Duodenal mucosa (tissue), 2 donors: ENCODE results near the gene HERC2.
"Not testable (repeated sequence)": the region's sequence is repeated elsewhere in the genome, so short reads cannot be mapped to it uniquely, and the experiment has no call there.

ENCODE experiments used
- H3K27ac ChIP-seq: one replicate; pipeline ENCODE4 v1.7.0; 2013; ENCODE audit warnings: low read depth, low read length
- H3K27me3 ChIP-seq, 2 donors: one replicate each; pipeline ENCODE4 v1.7.0; 2013; ENCODE audit warnings: low read length in 2 of 2, control low read depth in 1 of 2; ENCODE audit not compliant: insufficient read depth in 2 of 2, control insufficient read depth in 1 of 2
- H3K36me3 ChIP-seq, 2 donors: one replicate each; pipeline ENCODE4 v1.7.0; 2013; ENCODE audit warnings: low read length in 2 of 2, control low read depth in 1 of 2; ENCODE audit not compliant: insufficient read depth in 2 of 2, control insufficient read depth in 1 of 2
- H3K4me1 ChIP-seq, 2 donors: one replicate each; pipeline ENCODE4 v1.7.0; 2013; ENCODE audit warnings: low read length in 2 of 2, control low read depth in 1 of 2; ENCODE audit not compliant: insufficient read depth in 2 of 2, control insufficient read depth in 1 of 2
- H3K4me3 ChIP-seq, 2 donors: one replicate each; pipeline ENCODE4 v1.7.0; 2013; ENCODE audit warnings: low read length in 2 of 2, low read depth in 1 of 2
- H3K9ac ChIP-seq, 2 donors: one replicate each; pipeline ENCODE4 v1.7.0; 2013; ENCODE audit warnings: low read length in 2 of 2, low read depth in 1 of 2
- H3K9me3 ChIP-seq, 2 donors: one replicate each; pipeline ENCODE4 v1.7.0; 2013; ENCODE audit warnings: low read length in 2 of 2, control low read depth in 1 of 2; ENCODE audit not compliant: control insufficient read depth in 1 of 2

Gene HERC2

DNA sequence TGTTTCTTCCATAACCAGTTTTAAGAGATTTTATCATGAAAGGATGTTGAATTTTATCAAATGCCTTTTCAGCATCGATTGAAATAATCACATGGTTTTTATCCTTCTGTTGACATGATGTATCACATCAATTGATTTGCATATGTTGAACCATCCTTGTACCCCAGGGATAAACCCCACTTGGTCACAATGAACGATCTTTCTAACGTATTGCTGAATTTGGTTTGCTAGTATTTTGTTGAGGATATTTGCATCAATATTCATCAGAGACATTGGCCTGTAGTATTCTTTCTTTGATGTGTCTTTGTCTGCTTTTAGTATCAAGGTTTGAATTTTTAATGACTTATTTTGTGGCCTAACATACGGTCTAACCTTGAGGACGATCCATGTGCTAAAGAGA lies 13.3 kb downstream of the HERC2 start:
- not testable (repeated sequence) for H3K9ac ChIP-seq, H3K27ac ChIP-seq, H3K27me3 ChIP-seq, H3K4me3 ChIP-seq, H3K9me3 ChIP-seq, H3K4me1 ChIP-seq, H3K36me3 ChIP-seq

DNA sequence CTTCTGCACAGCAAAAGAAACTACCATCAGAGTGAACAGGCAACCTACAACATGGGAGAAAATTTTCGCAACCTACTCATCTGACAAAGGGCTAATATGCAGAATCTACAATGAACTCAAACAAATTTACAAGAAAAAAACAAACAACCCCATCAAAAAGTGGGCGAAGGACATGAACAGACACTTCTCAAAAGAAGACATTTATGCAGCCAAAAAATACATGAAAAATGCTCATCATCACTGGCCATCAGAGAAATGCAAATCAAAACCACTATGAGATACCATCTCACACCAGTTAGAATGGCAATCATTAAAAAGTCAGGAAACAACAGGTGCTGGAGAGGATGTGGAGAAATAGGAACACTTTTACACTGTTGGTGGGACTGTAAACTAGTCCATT lies 16.3 kb downstream of the HERC2 start:
- not testable (repeated sequence) for H3K9me3 ChIP-seq, H3K4me3 ChIP-seq, H3K27me3 ChIP-seq, H3K4me1 ChIP-seq, H3K36me3 ChIP-seq, H3K9ac ChIP-seq, H3K27ac ChIP-seq

DNA sequence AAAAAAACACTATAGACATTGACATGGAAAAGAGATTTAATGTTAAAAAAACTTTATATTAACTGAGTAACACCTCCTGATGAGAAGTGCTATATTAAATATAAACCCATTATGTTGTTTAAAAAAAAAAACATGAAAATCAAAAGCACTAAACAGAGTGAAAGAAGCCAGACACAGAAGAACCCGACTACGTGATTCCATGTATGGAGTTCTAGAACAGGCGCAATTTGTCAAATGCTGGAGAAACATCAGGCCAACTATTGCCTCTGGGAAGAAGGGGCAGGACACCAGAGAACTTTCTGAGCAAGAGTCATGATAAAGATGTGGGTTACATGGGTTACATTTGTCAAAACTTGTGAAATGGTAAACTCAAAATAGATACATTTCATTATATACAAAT lies 24.5 kb downstream of the HERC2 start:
- not testable (repeated sequence) for H3K9ac ChIP-seq, H3K27ac ChIP-seq, H3K36me3 ChIP-seq

DNA sequence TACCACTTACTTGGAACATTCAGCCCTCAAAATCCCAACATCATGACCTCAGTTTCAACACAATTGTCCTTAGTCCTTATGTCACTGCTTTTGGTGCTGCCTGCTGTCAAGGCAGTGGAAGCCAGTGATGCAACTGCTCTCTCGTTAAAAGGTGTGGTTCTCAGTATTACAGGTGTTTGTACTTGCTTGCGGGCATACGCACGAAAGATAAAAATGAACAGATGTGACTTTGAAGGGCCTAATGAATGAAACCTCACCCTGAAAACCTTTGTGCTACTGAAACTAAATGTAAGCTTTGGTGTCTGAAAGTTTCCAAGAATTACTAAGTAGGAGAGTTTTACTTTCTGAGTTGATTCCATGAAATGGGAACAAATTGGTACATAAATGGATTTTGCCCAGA lies 25.2 kb downstream of the HERC2 start:
- not testable (repeated sequence) for H3K4me3 ChIP-seq

More for the DNA sequence above, 24.5 kb downstream of the HERC2 start:
- not testable (repeated sequence) for H3K4me1 ChIP-seq, H3K9me3 ChIP-seq, H3K27me3 ChIP-seq, H3K4me3 ChIP-seq

DNA sequence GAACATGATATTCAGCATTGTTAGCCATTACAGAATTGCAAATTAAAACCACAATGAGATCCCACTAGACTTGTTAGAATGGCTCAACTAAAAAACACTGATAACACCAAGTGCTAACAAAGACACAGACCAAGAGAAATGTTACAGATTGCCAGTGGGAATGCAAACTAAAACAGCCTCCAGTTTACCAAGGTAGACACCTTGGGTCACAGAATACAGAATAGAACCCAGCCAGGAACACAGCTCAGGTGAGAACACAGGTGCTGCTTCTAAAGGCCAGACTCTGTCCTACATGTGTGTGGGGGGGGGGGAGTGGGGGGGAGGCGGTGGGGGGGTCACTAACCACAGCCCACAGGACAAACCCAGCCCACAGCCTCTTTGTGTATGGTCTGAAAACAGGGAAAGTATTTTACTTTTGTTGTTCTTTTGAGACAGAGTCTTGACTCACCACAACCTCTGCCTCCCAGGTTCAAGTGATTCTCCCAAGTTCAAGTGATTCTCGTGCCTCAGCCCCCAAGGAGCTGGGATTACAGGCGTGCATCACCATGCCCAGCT lies 26.9 kb downstream of the HERC2 start:
- not testable (repeated sequence) for H3K27ac ChIP-seq, H3K4me3 ChIP-seq, H3K9ac ChIP-seq, H3K9me3 ChIP-seq, H3K27me3 ChIP-seq, H3K4me1 ChIP-seq
- peaks cover 4 to 13% of the 10 kb centered on the region in 2 donors for H3K36me3 ChIP-seq

More for the DNA sequence above, 25.2 kb downstream of the HERC2 start:
- H3K9me3 ChIP-seq, H3K4me1 ChIP-seq, H3K9ac ChIP-seq, H3K27ac ChIP-seq, H3K36me3 ChIP-seq, H3K27me3 ChIP-seq: not testable (repeated sequence)

DNA sequence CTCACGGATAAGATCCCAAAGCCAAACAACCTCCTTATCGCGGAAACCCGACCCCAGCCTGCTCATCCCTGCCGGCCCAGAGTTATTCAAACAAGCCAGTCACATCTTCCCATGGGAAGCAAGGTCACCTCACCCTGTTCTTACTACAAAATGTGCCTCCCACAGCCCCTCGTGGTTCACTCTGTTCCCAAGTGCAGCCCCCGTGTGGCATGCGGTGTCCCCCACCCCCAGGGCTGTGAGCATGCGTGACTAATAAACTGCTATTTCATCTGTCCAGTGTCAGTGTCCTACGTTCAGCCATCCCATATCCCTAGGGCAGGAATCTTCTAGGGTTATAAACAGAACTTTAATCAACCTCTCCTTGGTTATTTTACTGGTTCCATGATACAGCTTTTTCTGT lies 27.4 kb downstream of the HERC2 start:
- H3K9me3 ChIP-seq, H3K27me3 ChIP-seq, H3K27ac ChIP-seq, H3K4me3 ChIP-seq, H3K4me1 ChIP-seq, H3K9ac ChIP-seq: not testable (repeated sequence)
- H3K36me3 ChIP-seq, result peaks cover 4 to 18% of the 10 kb centered on the region in 2 donors

DNA sequence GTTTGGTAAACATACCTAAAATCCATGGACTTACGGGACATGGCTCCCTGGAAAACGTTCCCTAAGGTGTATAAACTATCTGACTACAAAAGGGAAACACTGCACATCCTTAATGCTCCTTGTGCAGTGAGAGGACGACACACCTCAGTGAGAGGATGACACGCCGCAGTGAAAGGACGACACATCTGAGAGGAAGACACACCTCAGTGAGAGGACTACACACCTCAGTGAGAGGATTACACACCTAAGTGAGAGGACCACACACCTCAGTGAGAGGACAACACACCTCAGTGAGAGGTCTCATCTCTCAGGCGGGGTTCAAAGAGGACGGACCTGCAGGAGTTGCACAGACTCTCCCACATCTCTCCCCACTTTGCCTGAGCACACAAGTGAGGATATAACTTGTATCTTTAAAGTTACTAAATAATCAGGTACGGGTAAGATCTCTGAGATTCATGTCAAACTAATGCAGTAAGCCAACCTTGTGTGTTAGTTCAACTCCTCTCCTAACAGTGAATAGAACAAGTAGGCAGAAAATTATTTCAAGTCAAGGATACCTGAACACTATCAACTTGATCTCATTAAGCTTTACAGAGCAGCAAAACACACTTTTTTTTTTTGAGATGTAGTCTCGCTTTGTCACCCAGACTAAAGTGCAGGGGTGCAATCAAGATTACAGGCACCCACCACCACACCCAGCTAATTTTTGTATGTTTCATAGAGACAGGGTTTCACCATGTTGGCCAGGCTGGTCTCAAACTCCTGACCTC lies 32.1 kb downstream of the HERC2 start:
- Histone ChIP-seq H3K4me1 (no peaks in the 10 kb centered on the region), H3K9ac (no peak overlapping the region), H3K9me3 (peaks cover 0 to 3% of the 10 kb centered on the region in 2 donors), H3K36me3 (peaks cover 4 to 23% of the 10 kb centered on the region in 2 donors), H3K4me3 (no peak overlapping the region), H3K27ac (no peak overlapping the region), H3K27me3 (no peaks in the 10 kb centered on the region)

DNA sequence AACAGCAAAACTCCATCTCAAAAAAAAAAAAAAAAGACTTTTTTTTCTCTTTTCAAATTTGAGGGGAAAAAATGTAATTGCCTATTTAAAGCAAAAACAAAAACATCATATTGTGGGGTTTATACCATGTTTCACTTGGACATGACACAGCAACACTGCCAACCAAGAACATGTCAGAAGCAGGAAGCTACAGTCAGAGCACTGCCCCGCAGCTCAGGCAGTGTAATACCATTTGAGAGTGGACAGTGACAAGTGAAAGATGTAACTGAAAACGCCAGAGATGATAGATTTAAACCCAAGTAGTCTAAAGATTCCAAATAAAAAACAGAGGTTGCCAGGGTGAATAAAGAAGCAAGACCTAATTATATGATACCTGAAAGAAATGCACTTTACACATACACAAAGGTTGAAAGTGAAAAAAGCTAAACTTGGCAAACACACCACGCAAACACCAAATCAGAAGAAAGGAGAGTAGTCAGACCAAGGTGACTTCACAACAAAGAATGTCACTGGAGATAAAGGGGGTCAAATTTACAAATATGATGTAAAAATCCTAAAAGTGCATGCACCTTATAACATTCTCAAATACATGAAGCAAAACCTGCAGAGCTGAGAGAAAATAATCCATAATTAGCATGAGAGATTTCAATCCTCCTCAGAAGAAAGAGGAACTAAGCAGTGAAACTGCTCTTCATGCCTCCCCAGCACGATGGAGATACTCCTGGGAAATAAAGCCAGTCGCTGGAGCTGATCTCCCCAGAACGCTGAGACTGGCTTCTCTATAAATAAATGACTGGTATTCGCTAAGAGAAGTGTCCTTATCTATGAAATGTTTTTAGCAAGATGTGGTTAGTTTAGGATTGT lies 32.9 kb downstream of the HERC2 start:
- H3K27me3 ChIP-seq, H3K9me3 ChIP-seq, H3K4me1 ChIP-seq, H3K27ac ChIP-seq, H3K4me3 ChIP-seq, H3K9ac ChIP-seq: not testable (repeated sequence)
- peaks cover 4 to 23% of the 10 kb centered on the region in 2 donors for H3K36me3 ChIP-seq

DNA sequence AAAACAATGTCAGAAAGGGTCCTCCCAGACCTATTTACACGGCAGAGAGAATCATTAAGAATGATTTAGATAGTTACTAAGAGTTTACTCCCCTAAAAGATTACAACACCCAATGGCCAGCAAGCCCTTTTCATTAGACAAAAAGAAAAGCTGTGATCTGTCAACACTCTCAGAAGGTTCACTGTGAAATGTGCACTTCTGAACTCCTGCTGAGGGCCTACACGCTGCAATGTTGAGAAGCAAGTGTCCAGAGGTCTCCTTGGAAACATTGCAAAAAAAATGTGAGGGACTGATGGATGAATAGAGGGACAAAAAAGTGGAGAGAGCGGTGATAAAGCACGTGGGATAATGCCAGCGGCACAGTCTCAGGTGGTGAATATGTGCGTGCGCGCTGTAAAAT lies 35.3 kb downstream of the HERC2 start:
- H3K9ac ChIP-seq, H3K27ac ChIP-seq, H3K4me1 ChIP-seq, H3K27me3 ChIP-seq, H3K9me3 ChIP-seq, H3K4me3 ChIP-seq: not testable (repeated sequence)
- peaks cover 4 to 22% of the 10 kb centered on the region in 2 donors for H3K36me3 ChIP-seq

DNA sequence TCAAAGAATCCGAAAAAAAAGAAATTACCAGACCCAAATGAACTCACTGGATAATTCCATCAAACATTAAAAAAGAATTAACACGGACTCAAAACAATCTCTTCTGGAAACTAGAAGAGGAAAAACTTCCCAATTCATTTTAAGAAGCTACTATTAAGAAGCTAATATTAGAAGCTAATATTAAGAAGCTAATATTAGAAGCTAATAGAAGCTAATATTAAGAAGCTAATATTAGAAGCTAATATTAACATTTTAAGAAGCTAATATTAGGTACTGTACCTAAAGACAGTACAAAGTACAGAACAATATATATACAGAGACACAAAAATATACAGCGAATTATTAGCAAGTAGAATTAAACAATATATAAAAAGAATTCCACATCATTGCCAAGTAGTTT lies 35.9 kb downstream of the HERC2 start:
- Histone ChIP-seq H3K9me3 (peaks cover 0 to 3% of the 10 kb centered on the region in 2 donors), H3K27ac (no peak overlapping the region), H3K9ac (no peak overlapping the region), H3K36me3 (peaks cover 2 to 22% of the 10 kb centered on the region in 2 donors), H3K4me3 (no peak overlapping the region), H3K27me3 (no peaks in the 10 kb centered on the region), H3K4me1 (no peaks in the 10 kb centered on the region)
